Kidney (tissue), 14 donors: Measurements from ENCODE around the gene TMEM128. TPM values are rescaled to one million over a fixed set of nuclear protein-coding genes. Genes with fewer than 3 reads are reported as not detected.

Experiments used
- DNase-seq, 5 donors: peaks; one replicate each; pipeline ENCODE4 v3.0.0-alpha.2; 2013 to 2020
- FAIRE-seq: peaks from 2 replicates; lab custom pipeline; 2012; peaks lifted over from hg19 to GRCh38; lab: Jason Lieb, UNC
- H3K27ac ChIP-seq, 2 donors: one replicate each; pipeline ENCODE4 v1.7.0; 2013; ENCODE audit warnings: low read depth in 2 of 2, low read length in 2 of 2, inconsistent platforms in 1 of 2
- H3K27me3 ChIP-seq: one replicate; pipeline ENCODE4 v1.7.1; 2013; ENCODE audit warnings: low read length, inconsistent platforms; ENCODE audit not compliant: control insufficient read depth, insufficient read depth
- H3K36me3 ChIP-seq, 3 donors: one replicate each; pipeline versions ENCODE4 v1.7.0 to v1.7.1; 2013; ENCODE audit warnings: low read length in 3 of 3, control low read depth in 1 of 3, inconsistent platforms in 1 of 3; ENCODE audit not compliant: insufficient read depth in 3 of 3, control insufficient read depth in 2 of 3
- H3K4me1 ChIP-seq, 3 donors: one replicate each; pipeline versions ENCODE4 v1.7.0 to v1.7.1; 2013; ENCODE audit warnings: low read length in 3 of 3, inconsistent platforms in 1 of 3, low read depth in 1 of 3; ENCODE audit not compliant: control insufficient read depth in 2 of 3, insufficient read depth in 2 of 3
- H3K4me3 ChIP-seq, 3 donors: one replicate each; pipeline versions ENCODE4 v1.7.0 to v1.8.1; 2013; ENCODE audit warnings: low read length in 3 of 3, control low read depth in 1 of 3, inconsistent platforms in 1 of 3
- H3K9ac ChIP-seq, 3 donors: one replicate each; pipeline versions ENCODE4 v1.7.0 to v1.7.1; 2013; ENCODE audit warnings: low read length in 3 of 3, control low read depth in 1 of 3, inconsistent platforms in 1 of 3
- H3K9me3 ChIP-seq, 3 donors: one replicate each; pipeline versions ENCODE4 v1.7.0 to v1.7.1; 2013; ENCODE audit warnings: low read length in 3 of 3, control low read depth in 1 of 3, inconsistent platforms in 1 of 3; ENCODE audit not compliant: control insufficient read depth in 2 of 3, insufficient read depth in 1 of 3
- intact Hi-C: fragments of 100-400 bp; cut with DNase I; formaldehyde crosslinking; loops from one replicate; pipeline ENCODE4 v1.11.1; 2022
- polyA plus RNA-seq: library from polyadenylated mRNA; stranded (reverse); fragments of 350-450 nt; fragmentation: Illumina TruSeq; extraction: RNeasy Lipid Tissue Mini Kit (QIAGEN cat#74804); gene quantifications from one replicate; pipeline ENCODE4 v1.2.3, GENCODE V29; 2014; ENCODE audit warnings: low read depth, low replicate concordance; ENCODE audit not compliant: insufficient read depth
- total RNA-seq: library from RNA; stranded (reverse); fragmentation: NEBNext Ultra II Directional; extraction: Animal tissue kit (Norgen Biotek cat#: 25700); gene quantifications from one replicate; pipeline ENCODE4 v1.2.1, GENCODE V29; 2021
- TF ChIP-seq, protein P1 (sequence below): IDR thresholded peaks from 3 replicates; pipeline ENCODE4 v1.5.1; 2012; ENCODE audit warnings: mild to moderate bottlenecking, moderate library complexity, borderline replicate concordance; ENCODE audit not compliant: insufficient read depth; ENCODE audit errors: extremely low read depth
- donor health status: control.
- donor health status: control.
- donor health status: control.
- donor health status: control.
- donor health status: control.
- donor health status: DM: yes; HTN: yes; CAD: no.
- donor health status: Normal renal cell carcinoma (clear cell type).

The TMEM128 gene
- total and polyA plus RNA-seq, 2 donors from 2014 or later = 30.0 to 40.0 TPM

DNA sequence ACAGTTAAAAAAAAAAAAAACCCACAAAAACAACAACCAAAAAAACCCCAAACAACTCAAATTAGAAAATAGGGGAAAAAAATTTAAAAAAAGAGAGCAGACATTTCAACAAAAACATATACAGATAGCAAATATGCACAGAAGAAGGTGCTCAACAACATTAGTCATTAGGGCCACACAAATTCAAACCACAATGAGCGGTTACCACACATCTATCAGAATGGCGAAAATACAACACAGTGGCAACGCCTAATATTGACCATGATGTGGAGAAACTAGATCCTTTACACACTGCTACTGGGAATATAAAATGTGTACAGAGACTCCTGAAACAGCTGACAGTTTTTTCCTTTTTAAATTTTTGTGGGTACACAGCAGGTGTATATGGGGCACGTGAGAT, 22.5 kb upstream of the TMEM128 start:
- Histone ChIP-seq H3K27ac (no peak overlapping the region), H3K27me3 (no peaks in the 10 kb centered on the region), H3K4me3 (no peak overlapping the region), H3K9ac (no peak overlapping the region), H3K4me1 (no peaks in the 10 kb centered on the region), H3K36me3 (peaks cover 2 to 7% (median 2%) of the 10 kb centered on the region in 3 donors), H3K9me3 (no peaks in the 10 kb centered on the region)
- FAIRE-seq (no peak), DNase-seq (no peak)
- intact Hi-C loops = no loop called here
- TF ChIP-seq, protein P1, sequence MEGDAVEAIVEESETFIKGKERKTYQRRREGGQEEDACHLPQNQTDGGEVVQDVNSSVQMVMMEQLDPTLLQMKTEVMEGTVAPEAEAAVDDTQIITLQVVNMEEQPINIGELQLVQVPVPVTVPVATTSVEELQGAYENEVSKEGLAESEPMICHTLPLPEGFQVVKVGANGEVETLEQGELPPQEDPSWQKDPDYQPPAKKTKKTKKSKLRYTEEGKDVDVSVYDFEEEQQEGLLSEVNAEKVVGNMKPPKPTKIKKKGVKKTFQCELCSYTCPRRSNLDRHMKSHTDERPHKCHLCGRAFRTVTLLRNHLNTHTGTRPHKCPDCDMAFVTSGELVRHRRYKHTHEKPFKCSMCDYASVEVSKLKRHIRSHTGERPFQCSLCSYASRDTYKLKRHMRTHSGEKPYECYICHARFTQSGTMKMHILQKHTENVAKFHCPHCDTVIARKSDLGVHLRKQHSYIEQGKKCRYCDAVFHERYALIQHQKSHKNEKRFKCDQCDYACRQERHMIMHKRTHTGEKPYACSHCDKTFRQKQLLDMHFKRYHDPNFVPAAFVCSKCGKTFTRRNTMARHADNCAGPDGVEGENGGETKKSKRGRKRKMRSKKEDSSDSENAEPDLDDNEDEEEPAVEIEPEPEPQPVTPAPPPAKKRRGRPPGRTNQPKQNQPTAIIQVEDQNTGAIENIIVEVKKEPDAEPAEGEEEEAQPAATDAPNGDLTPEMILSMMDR = no peak

DNA sequence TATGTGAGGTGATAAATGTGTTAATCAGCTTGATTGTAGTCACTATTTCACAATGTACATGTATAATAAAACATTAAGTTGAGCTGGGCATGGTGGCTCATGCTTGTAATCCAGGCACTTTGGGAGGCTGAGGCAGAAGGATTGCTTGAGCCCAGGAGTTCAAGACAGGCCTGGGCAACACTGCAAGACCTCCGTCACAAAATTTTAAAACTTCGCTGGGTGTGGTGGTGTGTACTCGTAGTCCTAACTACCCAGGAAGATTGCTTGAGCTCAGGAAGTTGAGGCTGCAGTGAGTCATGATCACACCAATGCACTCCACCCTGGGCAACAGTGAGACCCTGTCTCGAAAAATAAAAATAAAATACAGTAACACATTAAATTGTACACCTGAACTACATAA, 21.8 kb upstream of the TMEM128 start:
- Histone ChIP-seq H3K27ac (no peak overlapping the region), H3K9me3 (no peaks in the 10 kb centered on the region), H3K4me3 (no peak overlapping the region), H3K9ac (no peak overlapping the region), H3K36me3 (peaks cover 2 to 4% (median 2%) of the 10 kb centered on the region in 3 donors), H3K4me1 (no peaks in the 10 kb centered on the region), H3K27me3 (no peaks in the 10 kb centered on the region)
- FAIRE-seq (no peak), DNase-seq (no peak)
- intact Hi-C loops = no loop called here
- TF ChIP-seq, protein P1 = no peak

DNA sequence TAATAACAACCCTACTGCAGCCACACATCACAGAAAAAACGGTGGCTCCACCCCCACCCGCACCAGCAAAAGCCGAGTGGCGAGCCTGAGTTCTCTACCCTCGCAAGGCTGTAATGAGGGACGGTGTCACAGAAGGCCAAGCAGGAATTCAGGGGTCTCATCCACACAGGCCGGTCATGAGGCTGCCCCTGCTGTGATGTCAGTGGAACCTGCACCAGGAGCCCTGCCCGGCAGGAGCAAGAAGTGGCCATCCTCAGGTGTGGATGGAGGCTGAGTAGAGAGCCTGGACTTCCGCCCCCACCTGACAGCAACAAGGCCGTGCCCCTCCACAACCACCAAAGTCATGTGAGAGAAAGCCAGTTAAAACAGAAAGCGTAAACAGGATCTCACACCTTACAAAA, 21.3 kb upstream of the TMEM128 start:
- H3K27me3 ChIP-seq = no peaks in the 10 kb centered on the region
- H3K36me3 ChIP-seq = peaks cover 2 to 4% (median 2%) of the 10 kb centered on the region in 3 donors
- H3K9me3 ChIP-seq = no peaks in the 10 kb centered on the region
- no peak overlapping the region for H3K27ac ChIP-seq
- no peak overlapping the region for H3K4me3 ChIP-seq
- DNase-seq = peak in 1 of 5 donors; percentile 75
- H3K9ac ChIP-seq = no peak overlapping the region
- TF ChIP-seq, protein P1 = no peak
- intact Hi-C loops = no loop called here
- no peaks in the 10 kb centered on the region for H3K4me1 ChIP-seq
- FAIRE-seq = no peak

DNA sequence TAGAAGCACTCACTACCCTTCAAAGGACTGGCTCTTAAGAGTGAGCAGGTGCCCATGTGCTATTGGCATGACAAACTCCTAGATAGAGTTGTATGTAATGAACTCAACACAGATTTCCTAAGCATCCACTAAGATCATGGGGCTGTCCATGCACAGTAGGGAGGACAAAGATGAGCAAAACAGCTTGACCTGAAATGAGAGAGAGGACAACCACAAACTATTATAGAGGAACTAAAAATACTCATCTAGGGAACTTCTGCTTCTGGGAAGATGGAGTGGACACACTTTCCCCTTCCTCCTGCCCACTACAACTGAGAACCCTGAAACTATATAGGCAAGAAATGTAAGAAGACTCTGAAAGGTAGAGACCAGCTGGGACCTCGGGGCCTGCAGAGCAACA, 20.8 kb upstream of the TMEM128 start:
- Histone ChIP-seq H3K27me3 (no peaks in the 10 kb centered on the region), H3K9me3 (no peaks in the 10 kb centered on the region), H3K36me3 (peaks cover 0 to 4% (median 2%) of the 10 kb centered on the region in 3 donors), H3K27ac (no peak overlapping the region), H3K9ac (no peak overlapping the region), H3K4me3 (no peak overlapping the region), H3K4me1 (no peaks in the 10 kb centered on the region)
- TF ChIP-seq, protein P1 = no peak
- no peak for FAIRE-seq
- no peak for DNase-seq
- intact Hi-C loops = no loop called here
